GM12892 (cell line): ENCODE data around the gene CX3CR1.

ENCODE experiments used
- POLR2A ChIP-seq: IDR thresholded peaks from 2 replicates; pipeline ENCODE4 v1.6.1; 2011; ENCODE audit warnings: low read depth, low read length, control low read depth
- POLR2AphosphoS5 ChIP-seq: IDR thresholded peaks from 2 replicates; pipeline ENCODE4 v1.6.1; 2011; ENCODE audit warnings: low read depth, low read length, control low read depth

DNA sequence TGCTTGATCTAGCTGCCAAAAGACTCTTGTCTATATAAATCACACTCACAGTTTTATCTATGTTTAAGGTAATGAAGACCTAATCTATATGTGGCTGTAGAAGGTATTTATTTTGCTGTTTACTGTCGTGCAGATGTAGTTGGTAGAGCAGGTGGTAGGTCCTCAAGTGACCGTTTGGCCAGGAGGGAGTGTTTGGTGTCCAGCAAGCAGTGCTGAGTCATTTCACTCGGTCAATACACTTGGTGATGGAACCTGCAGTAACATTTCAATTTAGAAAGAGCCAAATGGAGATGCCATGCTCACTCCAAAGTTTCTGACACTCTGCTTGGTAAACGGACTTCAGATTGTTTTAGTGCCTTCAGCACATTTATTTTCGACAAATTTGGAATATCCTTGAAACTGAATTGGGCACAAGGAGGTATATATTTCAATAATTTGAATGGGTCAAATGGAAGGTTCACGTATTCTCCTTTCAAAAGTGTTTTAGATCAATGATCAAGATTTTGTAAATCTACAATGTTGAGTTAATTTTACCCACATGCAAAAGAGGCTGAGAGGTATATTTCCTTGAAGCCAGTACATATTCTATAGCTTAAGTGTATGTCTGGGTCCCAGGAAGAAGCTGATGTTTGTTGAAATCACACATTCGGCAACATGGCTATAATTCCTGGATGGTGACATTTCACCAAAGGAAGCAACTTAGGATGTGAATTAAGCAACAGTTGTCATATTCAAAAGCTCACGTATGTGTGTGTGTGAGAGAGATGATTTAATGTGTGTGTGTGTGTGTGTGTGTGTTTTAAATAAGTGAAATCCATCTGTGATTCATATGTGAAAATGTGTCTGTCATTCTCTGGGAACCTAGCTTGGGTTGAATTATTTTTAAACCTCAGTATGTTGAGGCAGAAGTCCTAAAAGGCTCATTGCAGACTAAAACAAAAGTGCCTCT is 7.7 kb upstream of the CX3CR1 start:
- TF ChIP-seq POLR2AphosphoS5, result no peak
- no peak for TF ChIP-seq POLR2A
